Small intestine (tissue), 7 donors: Measurements from ENCODE around the gene SIDT2. TPM values are rescaled to one million over a fixed set of nuclear protein-coding genes. Genes with fewer than 3 reads are reported as not detected.

Experiments
- DNase-seq, 2 donors: peaks; one replicate each; pipeline versions ENCODE4 v3.0.0 to v3.0.0-alpha.2; 2013
- FAIRE-seq: peaks from 2 replicates; lab custom pipeline; 2012; peaks lifted over from hg19 to GRCh38; lab: Jason Lieb, UNC
- H3K27ac ChIP-seq, 3 donors: one replicate each; pipeline ENCODE4 v1.5.1; 2013; ENCODE audit warnings: low read length in 2 of 3, mild to moderate bottlenecking in 2 of 3, control low read depth in 1 of 3, inconsistent platforms in 1 of 3, low read depth in 1 of 3, moderate library complexity in 1 of 3
- H3K27me3 ChIP-seq, 3 donors: one replicate each; pipeline ENCODE4 v1.6.1; 2013; ENCODE audit warnings: low read length in 3 of 3, inconsistent platforms in 1 of 3; ENCODE audit not compliant: control insufficient read depth in 3 of 3, insufficient read depth in 3 of 3
- H3K36me3 ChIP-seq, 3 donors: one replicate each; pipeline ENCODE4 v1.6.1; 2013; ENCODE audit warnings: low read length in 3 of 3, inconsistent platforms in 1 of 3, low read depth in 1 of 3, mild to moderate bottlenecking in 1 of 3, moderate library complexity in 1 of 3; ENCODE audit not compliant: control insufficient read depth in 3 of 3, insufficient read depth in 2 of 3
- H3K4me1 ChIP-seq, 3 donors: one replicate each; pipeline ENCODE4 v1.6.1; 2013; ENCODE audit warnings: low read length in 2 of 3, inconsistent platforms in 1 of 3, low read depth in 1 of 3, mild to moderate bottlenecking in 1 of 3, moderate library complexity in 1 of 3; ENCODE audit not compliant: control insufficient read depth in 3 of 3, insufficient read depth in 2 of 3
- H3K4me3 ChIP-seq, 3 donors: one replicate each; pipeline ENCODE4 v1.5.1; 2013; ENCODE audit warnings: low read length in 3 of 3, control low read depth in 1 of 3, inconsistent platforms in 1 of 3, low read depth in 1 of 3, mild to moderate bottlenecking in 1 of 3, moderate library complexity in 1 of 3
- H3K9me3 ChIP-seq, 2 donors: one replicate each; pipeline ENCODE4 v1.6.1; 2013; ENCODE audit warnings: low read depth in 1 of 2, low read length in 1 of 2; ENCODE audit not compliant: control insufficient read depth in 2 of 2, insufficient read depth in 1 of 2
- WGBS, 3 donors: extraction: QIAGEN DNeasy Blood & Tissue Kit; methylation state at CpG; one replicate each; pipeline ENCODE4 v1.1.7; 2013; 5-methylcytosine and 5-hydroxymethylcytosine counted together
- polyA plus RNA-seq, 4 donors: library from polyadenylated mRNA; stranded (reverse) in 3 of 4; unstranded in 1 of 4; fragments of 200-250 nt in 3 of 4; fragments of 120-200 nt in 1 of 4; gene quantifications; one replicate each; pipeline versions ENCODE4 v1.2.1 to v1.2.3, GENCODE V29; 2013
- donor health status: healthy with polysubstance abuse.
- donor health status: control.
- donor health status: control.
- donor health status: Bipolar disorder and iron deficiency.
- donor health status: healthy.

Gene SIDT2
- polyA plus RNA-seq, 4 donors: 27.6 to 96.6 (median 55.8) TPM

DNA sequence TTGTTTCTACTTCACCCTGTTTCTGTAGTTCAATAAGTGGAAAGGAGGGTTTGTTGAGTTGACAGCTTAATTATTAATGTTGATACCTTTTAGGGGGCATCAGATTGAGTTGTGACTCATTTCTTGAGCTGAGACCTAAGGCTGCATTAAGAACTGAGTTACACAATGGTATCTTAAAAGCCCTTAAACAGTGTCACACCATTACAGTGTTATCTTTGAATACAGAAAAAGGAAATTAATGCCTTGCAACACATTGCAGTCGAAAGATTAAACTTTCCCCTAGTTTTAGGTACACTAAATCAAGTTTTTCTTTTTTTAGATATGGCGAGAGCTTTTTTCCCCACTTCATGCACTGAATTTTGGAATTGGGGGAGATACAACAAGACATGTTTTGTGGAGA, 17.7 kb upstream of the SIDT2 start:
- Histone ChIP-seq H3K4me1 (peaks cover 0 to 3% (median 2%) of the 10 kb centered on the region in 3 donors), H3K36me3 (peaks cover 4 to 50% (median 21%) of the 10 kb centered on the region in 3 donors), H3K27ac (peak overlapping the region in 1 of 3 donors; percentile 62), H3K4me3 (no peak overlapping the region), H3K9me3 (no peaks in the 10 kb centered on the region), H3K27me3 (no peaks in the 10 kb centered on the region)
- 53 to 74% (median 63%) methylated on average over 2 of the region's 2 CpGs for WGBS, 3 donors
- FAIRE-seq: no peak
- DNase-seq: peak in 1 of 2 donors; percentile 60

DNA sequence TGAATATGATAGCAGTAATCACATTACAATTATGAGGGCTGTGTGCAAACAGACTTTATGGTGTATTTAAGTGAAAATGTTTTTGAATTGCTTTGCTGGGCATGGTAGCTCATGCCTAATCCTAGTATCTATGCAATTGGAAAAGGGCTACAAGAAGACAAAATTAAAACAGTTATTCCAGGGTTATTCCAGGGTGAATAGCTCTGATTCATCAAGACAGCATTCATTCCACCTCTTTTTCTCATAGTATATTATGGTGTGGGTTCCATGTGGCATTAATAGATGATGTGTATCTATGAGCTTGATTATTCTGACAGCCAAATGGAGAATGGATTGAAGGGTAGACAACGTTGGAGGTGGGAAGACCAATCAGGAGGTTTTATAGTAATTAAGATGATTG, 12.1 kb upstream of the SIDT2 start:
- 41 to 65% (median 49%) methylated on average over 1 of the region's 1 CpG for WGBS, 3 donors
- Histone ChIP-seq H3K4me3 (no peak overlapping the region), H3K27ac (no peak overlapping the region), H3K27me3 (no peaks in the 10 kb centered on the region), H3K4me1 (peaks cover 0 to 5% (median 0%) of the 10 kb centered on the region in 3 donors), H3K9me3 (peaks cover 0 to 2% of the 10 kb centered on the region in 2 donors), H3K36me3 (peaks cover 8 to 47% (median 25%) of the 10 kb centered on the region in 3 donors)
- FAIRE-seq: no peak
- no peak for DNase-seq

DNA sequence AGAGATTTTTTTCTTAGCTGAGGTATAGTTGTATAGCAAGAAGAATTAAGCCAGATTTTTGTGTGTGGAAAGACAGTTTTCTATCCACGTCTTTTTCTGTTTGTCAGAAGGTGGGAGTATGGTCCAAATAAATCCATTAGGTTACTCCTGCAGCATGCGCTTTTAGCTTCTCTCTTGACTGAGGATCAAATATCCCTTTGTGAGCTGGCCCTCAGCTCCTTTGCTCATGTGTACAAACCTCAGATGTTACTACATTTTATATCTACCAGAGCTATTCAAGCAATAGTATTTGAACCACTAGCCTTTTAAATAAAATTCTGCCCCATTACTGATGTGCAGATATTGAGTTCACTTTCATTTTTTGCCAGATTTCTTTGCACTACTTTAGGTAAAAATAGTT, 8.8 kb upstream of the SIDT2 start:
- peaks cover 5 to 26% (median 8%) of the 10 kb centered on the region in 3 donors for H3K4me1 ChIP-seq
- no peaks in the 10 kb centered on the region for H3K27me3 ChIP-seq
- peaks cover 8 to 19% (median 9%) of the 10 kb centered on the region in 3 donors for H3K36me3 ChIP-seq
- 89 to 95% (median 92%) methylated on average over 2 of the region's 2 CpGs for WGBS, 3 donors
- DNase-seq: no peak
- no peak overlapping the region for H3K27ac ChIP-seq
- FAIRE-seq: no peak
- peaks cover 0 to 2% of the 10 kb centered on the region in 2 donors for H3K9me3 ChIP-seq
- H3K4me3 ChIP-seq: no peak overlapping the region

DNA sequence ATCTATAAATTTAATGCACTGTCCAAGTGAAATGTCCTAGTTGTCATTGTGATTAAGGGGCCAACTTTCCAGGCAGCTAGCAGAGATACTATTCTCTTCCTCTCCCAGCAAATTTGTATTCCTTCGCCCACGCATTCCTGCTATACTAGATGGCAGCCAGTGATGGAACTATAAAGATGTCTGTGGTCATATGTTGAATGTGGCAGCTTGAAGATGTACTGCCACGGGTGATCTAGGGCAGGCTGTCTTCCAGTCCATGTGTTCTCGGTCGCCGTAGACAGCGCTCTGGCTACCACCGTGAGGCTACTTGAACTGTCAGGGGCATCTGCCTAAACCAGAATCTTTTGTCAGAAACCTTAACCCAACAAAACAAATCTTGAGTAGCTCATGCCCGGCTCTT, 8.3 kb upstream of the SIDT2 start:
- Histone ChIP-seq H3K27ac (no peak overlapping the region), H3K36me3 (peaks cover 8 to 19% (median 9%) of the 10 kb centered on the region in 3 donors), H3K9me3 (peaks cover 0 to 2% of the 10 kb centered on the region in 2 donors), H3K4me3 (no peak overlapping the region), H3K27me3 (no peaks in the 10 kb centered on the region), H3K4me1 (peaks cover 5 to 26% (median 8%) of the 10 kb centered on the region in 3 donors)
- WGBS, 3 donors: 77 to 97% (median 95%) methylated on average over 9 of the region's 9 CpGs
- DNase-seq: no peak
- FAIRE-seq: no peak

DNA sequence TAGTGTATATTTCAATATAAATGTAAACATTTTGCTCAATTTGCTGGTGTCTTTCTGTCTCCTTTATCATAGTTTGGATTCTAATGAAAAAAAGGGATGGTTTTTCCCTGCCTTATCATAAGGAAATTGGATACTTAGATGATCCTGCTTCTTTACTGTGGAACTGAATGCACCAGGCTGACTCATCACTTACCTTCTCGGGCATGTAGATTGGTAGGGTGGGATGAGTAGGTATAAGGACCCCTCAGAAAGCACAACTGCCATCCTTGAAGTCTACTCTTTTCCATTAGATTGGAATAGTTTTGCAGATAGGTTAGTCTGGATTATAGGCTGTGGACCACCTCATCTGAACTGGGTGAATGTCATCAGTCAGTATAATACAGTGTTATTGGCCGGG, 7.5 kb upstream of the SIDT2 start:
- FAIRE-seq (no peak), DNase-seq (no peak)
- Histone ChIP-seq H3K4me3 (no peak overlapping the region), H3K9me3 (peaks cover 0 to 2% of the 10 kb centered on the region in 2 donors), H3K27ac (peak overlapping the region; percentile 39 to 67 (median 49)), H3K4me1 (peaks cover 5 to 26% (median 8%) of the 10 kb centered on the region in 3 donors), H3K36me3 (peaks cover 4 to 15% (median 6%) of the 10 kb centered on the region in 3 donors), H3K27me3 (no peaks in the 10 kb centered on the region)
- 73 to 92% (median 74%) methylated on average over 2 of the region's 2 CpGs for WGBS, 3 donors

DNA sequence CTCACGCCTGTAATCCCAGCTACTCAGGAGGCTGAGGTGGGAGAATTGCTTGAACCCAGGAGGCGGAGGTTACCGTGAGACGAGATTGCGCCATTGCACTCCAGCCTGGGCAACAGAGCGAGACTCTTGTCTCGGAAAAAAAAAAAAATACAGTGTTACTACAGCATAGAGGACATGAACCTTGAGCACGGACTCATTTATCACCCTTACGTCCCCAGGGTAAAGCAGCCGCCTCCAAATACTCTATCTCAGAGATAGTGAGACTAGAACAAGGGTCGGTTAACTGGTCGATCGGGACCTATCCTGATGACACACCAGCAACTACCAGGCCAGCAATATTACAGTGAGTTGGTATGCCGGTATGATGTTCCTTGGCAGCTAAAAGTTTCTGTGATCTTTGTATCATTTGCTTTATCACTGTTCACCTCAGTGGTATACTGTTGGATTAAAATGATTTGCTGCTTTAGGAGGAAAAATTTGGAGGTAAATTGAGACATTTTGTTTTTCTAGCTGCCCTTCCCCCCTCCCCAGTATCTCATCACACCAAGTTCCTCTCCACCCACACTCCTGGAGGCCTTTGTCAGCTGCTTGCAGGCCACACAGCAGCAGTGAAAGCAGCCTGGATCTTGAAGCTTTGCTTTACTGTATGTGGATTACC, 7.0 kb upstream of the SIDT2 start:
- H3K27ac ChIP-seq: peak overlapping the region; percentile 39 to 77 (median 49)

DNA sequence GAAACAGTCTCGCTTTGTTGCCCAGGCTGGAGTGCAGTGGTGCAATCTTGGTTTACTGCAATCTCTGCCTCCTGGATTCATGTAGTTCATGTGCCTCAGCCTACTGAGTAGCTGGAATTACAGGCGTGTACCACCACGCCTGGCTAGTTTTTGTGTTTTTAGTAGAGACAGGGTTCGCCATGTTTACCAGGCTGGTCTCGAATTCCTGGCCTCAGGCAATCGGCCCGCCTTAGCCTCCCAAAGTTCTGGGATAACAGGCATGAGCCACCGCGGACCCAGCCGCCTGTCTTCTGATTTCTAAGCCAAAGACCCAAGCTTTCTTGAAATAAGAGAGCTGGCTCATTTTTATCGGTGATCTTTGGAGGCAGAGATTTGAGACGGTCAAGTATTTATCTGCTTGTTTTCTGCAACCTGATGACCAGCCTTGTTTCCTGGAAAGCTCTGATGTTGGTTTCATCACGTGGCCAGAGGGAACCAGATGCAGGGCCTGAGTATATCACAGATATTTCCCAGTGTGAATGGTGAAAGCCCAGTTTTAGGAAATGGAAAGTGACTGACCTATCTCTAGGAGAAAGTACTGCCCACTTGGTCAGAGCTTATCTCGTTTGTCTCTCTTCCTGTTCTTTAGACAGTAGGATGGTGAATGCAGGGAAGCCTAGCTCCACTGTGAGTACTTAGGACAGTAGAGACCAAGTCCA, 5.7 kb upstream of the SIDT2 start:
- no peak for DNase-seq
- Histone ChIP-seq H3K27ac (no peak overlapping the region), H3K9me3 (peaks cover 0 to 2% of the 10 kb centered on the region in 2 donors), H3K36me3 (peaks cover 2 to 14% (median 4%) of the 10 kb centered on the region in 3 donors), H3K27me3 (no peaks in the 10 kb centered on the region), H3K4me1 (peaks cover 5 to 28% (median 8%) of the 10 kb centered on the region in 3 donors), H3K4me3 (no peak overlapping the region)
- 85 to 88% (median 87%) methylated on average over 14 of the region's 14 CpGs for WGBS, 3 donors
- FAIRE-seq: no peak

More for the DNA sequence above, 7.0 kb upstream of the SIDT2 start:
- no peak for FAIRE-seq
- peaks cover 0 to 2% of the 10 kb centered on the region in 2 donors for H3K9me3 ChIP-seq
- no peak overlapping the region for H3K4me3 ChIP-seq
- DNase-seq: peak; percentile 71 to 92
- H3K27me3 ChIP-seq: no peaks in the 10 kb centered on the region
- peaks cover 3 to 18% (median 6%) of the 10 kb centered on the region in 3 donors for H3K36me3 ChIP-seq
- 28 to 65% (median 48%) methylated on average over 14 of the region's 14 CpGs for WGBS, 3 donors
- H3K4me1 ChIP-seq: peaks cover 5 to 26% (median 8%) of the 10 kb centered on the region in 3 donors

DNA sequence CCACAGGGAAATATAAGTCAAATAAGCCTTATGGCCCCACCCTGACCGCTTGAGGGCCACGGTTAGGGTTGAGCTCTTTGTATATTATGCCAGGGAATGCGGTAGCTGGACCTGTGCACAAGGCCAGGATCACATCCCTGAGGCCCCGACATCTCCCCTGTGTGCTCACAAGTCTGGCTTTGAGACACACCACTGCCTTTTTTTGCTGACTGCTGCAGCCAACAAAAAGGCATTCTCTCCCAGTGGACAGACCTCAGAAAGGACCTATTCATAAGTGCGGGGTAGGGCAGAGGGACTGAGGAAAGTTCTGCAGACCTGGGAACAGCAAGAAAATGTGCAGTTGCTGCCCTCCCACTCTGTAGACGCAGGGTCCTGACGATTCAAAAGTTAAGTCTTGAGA, 3.4 kb upstream of the SIDT2 start:
- H3K27me3 ChIP-seq: no peaks in the 10 kb centered on the region
- peaks cover 0 to 11% (median under 1%) of the 10 kb centered on the region in 3 donors for H3K36me3 ChIP-seq
- 76 to 81% (median 76%) methylated on average over 7 of the region's 7 CpGs for WGBS, 3 donors
- peaks cover 7 to 40% (median 8%) of the 10 kb centered on the region in 3 donors for H3K4me1 ChIP-seq
- DNase-seq (no peak), FAIRE-seq (no peak)
- H3K27ac ChIP-seq: no peak overlapping the region
- H3K4me3 ChIP-seq: no peak overlapping the region
- peaks cover 0 to 2% of the 10 kb centered on the region in 2 donors for H3K9me3 ChIP-seq
